ENCODE data around the gene NSG1. TPM values are rescaled to one million over a fixed set of nuclear protein-coding genes. Genes with fewer than 3 reads are reported as not detected.
"Not testable (repeated sequence)": the region's sequence is repeated elsewhere in the genome, so short reads cannot be mapped to it uniquely, and the experiment has no call there.

Gene NSG1
- total RNA-seq, 8 experiments from 2014 or later, result 1.5 to 200 (median 163) TPM

- H3K27ac ChIP-seq, result no peak overlapping the region
- H3K4me1 ChIP-seq (replicated peaks in 1 of 2), result peaks cover 11 to 21% of the 10 kb centered on the region in 2 donors
- in situ Hi-C loops (cut with MboI; ENCODE audit: low pct_unique_long_range_greater_than_20kb in 2 of 9, low sequenced_read_pairs in 9 of 9, unreplicated experiment in 9 of 9), result no loop called here
- ATAC-seq (replicated peaks in 6 of 8), result no peak
- H3K4me3 ChIP-seq, result no peak overlapping the region
- WGBS, 10 experiments, result 80 to 100% (median 93%) methylated on average over 1 to 8 of the region's 27 CpGs; no CpG with 5 or more reads in 3 of the 10 experiments
Measured at GRCh38 chr4:4415806-4416805, 29.2 kb downstream of the NSG1 start.

DNA sequence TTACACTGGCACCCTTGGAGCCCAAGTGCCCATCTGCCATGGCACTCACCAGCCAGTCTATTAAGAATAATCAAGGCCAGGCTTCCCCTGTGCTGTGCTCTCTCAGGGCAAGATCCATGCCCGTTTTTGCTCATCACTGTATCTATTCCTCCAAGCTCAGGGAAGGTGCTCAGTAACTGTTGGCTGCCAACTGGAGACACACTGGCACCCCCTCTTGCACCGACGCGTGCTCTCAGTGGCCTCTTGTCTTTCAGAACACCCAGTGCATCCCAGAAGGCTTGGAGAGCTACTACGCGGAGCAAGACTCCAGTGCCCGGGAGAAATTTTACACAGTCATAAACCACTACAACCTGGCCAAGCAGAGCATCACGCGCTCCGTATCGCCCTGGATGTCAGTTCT, 30.1 kb downstream of the NSG1 start:
- peaks cover 11 to 21% of the 10 kb centered on the region in 2 donors for H3K4me1 ChIP-seq (replicated peaks in 1 of 2)
- ATAC-seq (replicated peaks in 6 of 8), result no peak
- H3K4me3 ChIP-seq, result no peak overlapping the region
- H3K27ac ChIP-seq, result no peak overlapping the region
- in situ Hi-C loops (cut with MboI; ENCODE audit: low pct_unique_long_range_greater_than_20kb in 2 of 9, low sequenced_read_pairs in 9 of 9, unreplicated experiment in 9 of 9), result no loop called here
- 90 to 100% (median 99%) methylated on average over 1 to 11 of the region's 11 CpGs; no CpG with 5 or more reads in 4 of the 10 experiments for WGBS, 10 experiments

DNA sequence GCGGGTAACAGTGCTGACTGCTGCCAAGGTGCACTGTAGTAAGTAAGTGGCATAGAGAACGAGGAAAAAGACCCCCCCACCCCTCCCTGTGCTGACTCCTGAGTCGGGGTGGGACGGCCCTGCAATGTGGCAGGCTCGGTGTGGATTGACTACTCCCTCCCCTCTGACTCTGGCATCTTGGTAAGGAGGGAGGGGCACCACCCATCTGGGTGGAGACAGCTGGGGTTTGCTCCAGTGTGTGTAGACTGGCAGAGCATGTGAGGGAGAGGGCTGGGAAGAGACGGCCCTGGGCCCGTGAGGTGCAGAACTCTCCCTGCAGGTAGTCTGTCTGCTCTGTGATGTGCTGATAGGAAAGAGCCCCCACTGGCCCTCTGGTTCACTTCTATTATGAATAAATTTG, 31.0 kb downstream of the NSG1 start:
- H3K4me3 ChIP-seq, result no peak overlapping the region
- WGBS, 10 experiments, result 20 to 33% methylated on average over 1 to 2 of the region's 7 CpGs; no CpG with 5 or more reads in 8 of the 10 experiments
- H3K4me1 ChIP-seq (replicated peaks in 1 of 2), result peaks cover 11 to 21% of the 10 kb centered on the region in 2 donors
- no peak overlapping the region for H3K27ac ChIP-seq
- in situ Hi-C loops (cut with MboI; ENCODE audit: low pct_unique_long_range_greater_than_20kb in 2 of 9, low sequenced_read_pairs in 9 of 9, unreplicated experiment in 9 of 9), result no loop called here
- peak in 4 of 8 experiments; percentile 1 to 75 (median 59) for ATAC-seq (replicated peaks in 6 of 8)

DNA sequence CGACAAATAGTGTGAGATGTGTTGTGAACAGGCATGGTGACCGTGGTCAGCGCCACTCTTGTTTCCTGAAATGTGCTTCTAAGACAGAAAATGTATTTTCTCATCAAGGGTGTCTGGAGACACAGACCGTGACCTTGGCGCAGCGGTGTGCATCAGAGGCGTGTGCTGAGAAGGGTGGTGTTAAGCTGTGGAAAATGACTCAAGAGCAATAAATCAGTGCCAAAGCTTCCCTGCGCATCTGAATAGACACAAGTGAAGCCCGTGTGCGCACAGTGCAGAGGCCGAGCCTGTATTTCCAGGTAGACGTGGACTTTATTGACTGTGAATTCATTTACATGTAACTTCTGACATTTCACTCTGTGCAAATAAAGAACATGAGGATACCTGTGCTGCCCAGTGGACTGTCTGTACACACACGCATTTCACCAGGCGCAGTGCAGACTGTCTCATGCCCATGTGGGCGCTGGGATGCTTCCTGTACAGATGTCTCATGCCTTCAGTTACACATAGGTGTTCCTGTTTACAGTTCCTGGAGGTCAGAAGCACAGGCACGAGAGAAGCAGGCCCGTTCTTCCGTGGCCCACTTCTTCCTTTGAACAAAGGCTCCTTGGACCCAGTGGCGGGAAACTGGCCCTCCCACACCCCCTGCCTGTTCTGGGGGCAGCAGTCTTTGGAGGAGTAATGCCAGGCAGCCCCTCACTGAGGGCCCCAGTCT, 31.9 kb downstream of the NSG1 start:
- 43 to 100% (median 80%) methylated on average over 2 to 8 of the region's 19 CpGs; no CpG with 5 or more reads in 1 of the 10 experiments for WGBS, 10 experiments

GRCh38 chr4:4419896-4420295, 33.0 kb downstream of the NSG1 start:
- Histone ChIP-seq H3K27ac (no peak overlapping the region), H3K4me1 (replicated peaks in 1 of 2) (peaks cover 23 to 32% of the 10 kb centered on the region in 2 donors), H3K4me3 (no peak overlapping the region)
- in situ Hi-C loops (cut with MboI; ENCODE audit: low pct_unique_long_range_greater_than_20kb in 2 of 9, low sequenced_read_pairs in 9 of 9, unreplicated experiment in 9 of 9), result no loop called here
- no peak for ATAC-seq (replicated peaks in 6 of 8)
- 80 to 100% (median 93%) methylated on average over 1 to 10 of the region's 12 CpGs; no CpG with 5 or more reads in 4 of the 10 experiments for WGBS, 10 experiments

More for the DNA sequence above, 31.9 kb downstream of the NSG1 start:
- Histone ChIP-seq H3K27ac (peak overlapping the region; percentile 11 to 34), H3K4me1 (replicated peaks in 1 of 2) (peaks cover 15 to 27% of the 10 kb centered on the region in 2 donors), H3K4me3 (no peak overlapping the region)
- in situ Hi-C loops (cut with MboI; ENCODE audit: low pct_unique_long_range_greater_than_20kb in 2 of 9, low sequenced_read_pairs in 9 of 9, unreplicated experiment in 9 of 9), result no loop called here
- ATAC-seq (replicated peaks in 6 of 8), result peak in 5 of 8 experiments; percentile 96 to 99 (median 99)

- no peak overlapping the region for H3K27ac ChIP-seq
- 87 to 100% (median 100%) methylated on average over 2 to 5 of the region's 12 CpGs; no CpG with 5 or more reads in 6 of the 10 experiments for WGBS, 10 experiments
- no peak overlapping the region for H3K4me3 ChIP-seq
- ATAC-seq (replicated peaks in 6 of 8), result no peak
- peaks cover 23 to 32% of the 10 kb centered on the region in 2 donors for H3K4me1 ChIP-seq (replicated peaks in 1 of 2)
- in situ Hi-C loops (cut with MboI; ENCODE audit: low pct_unique_long_range_greater_than_20kb in 2 of 9, low sequenced_read_pairs in 9 of 9, unreplicated experiment in 9 of 9), result no loop called here
Measured at GRCh38 chr4:4420421-4420820, 33.5 kb downstream of the NSG1 start.

DNA sequence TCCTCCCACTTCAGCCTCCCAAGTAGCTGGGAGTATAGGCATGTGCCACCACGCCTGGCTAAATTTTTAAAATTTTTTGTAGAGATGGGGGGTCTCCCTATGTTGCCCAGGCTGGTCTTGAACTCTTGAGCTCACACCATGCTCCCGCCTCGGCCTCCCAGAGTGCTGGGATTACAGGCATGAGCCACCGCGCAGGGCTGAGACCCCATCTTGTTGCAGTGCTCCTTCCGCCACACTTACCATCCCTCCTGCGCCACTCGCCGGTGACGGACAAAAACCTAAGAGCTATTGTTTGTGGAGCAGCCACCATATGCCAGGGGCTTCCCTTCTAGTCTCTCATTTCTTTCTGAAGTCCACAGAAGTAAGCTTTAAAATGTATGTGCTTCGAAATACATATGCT, 34.5 kb downstream of the NSG1 start:
- Histone ChIP-seq H3K4me3 (no peak overlapping the region), H3K27ac (no peak overlapping the region), H3K4me1 (replicated peaks in 1 of 2) (peaks cover 23 to 32% of the 10 kb centered on the region in 2 donors)
- WGBS, 10 experiments, result 78 to 100% (median 100%) methylated on average over 1 to 6 of the region's 11 CpGs; no CpG with 5 or more reads in 1 of the 10 experiments
- in situ Hi-C loops (cut with MboI; ENCODE audit: low pct_unique_long_range_greater_than_20kb in 2 of 9, low sequenced_read_pairs in 9 of 9, unreplicated experiment in 9 of 9), result no loop called here
- ATAC-seq (replicated peaks in 6 of 8), result no peak

- in situ Hi-C loops (cut with MboI; ENCODE audit: low pct_unique_long_range_greater_than_20kb in 2 of 9, low sequenced_read_pairs in 9 of 9, unreplicated experiment in 9 of 9); H3K27ac ChIP-seq; H3K4me3 ChIP-seq; ATAC-seq (replicated peaks in 6 of 8): not testable (repeated sequence)
- H3K4me1 ChIP-seq (replicated peaks in 1 of 2), result peaks cover 23 to 32% of the 10 kb centered on the region in 2 donors
- 87 to 100% (median 97%) methylated on average over 1 to 5 of the region's 7 CpGs; no CpG with 5 or more reads in 3 of the 10 experiments for WGBS, 10 experiments
Measured at GRCh38 chr4:4422117-4422516, 35.2 kb downstream of the NSG1 start.

DNA sequence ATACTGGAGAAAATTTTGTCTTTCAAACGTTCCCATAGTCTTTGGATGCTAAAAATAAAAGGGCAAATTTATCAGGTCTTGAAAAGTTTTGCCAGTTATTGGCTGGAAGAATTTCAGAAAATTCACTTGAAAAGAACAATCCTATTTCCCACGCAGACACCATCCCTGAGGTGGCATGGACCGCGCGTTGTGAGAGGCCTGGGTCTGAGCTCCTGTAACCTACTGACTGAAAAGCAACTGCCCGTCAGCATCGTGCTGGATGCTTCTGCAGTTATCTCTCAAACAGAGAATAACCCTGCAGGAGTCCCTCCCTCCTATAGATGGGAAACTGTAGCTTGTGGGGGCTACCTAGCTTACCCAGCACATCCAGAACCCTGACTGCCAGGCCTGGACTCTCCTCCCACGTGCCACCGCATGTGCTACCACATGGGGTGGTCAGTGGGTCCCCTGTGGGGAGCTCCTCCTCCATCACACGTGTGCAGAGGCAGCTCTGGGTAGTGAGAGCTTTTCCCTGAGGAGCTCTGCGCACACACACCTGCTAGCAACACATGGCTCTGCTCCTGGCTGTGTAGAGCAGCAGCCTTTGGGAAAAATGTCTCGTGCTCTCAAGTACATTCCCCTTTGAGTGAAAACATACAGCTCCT, 36.1 kb downstream of the NSG1 start:
- Histone ChIP-seq H3K27ac (no peak overlapping the region), H3K4me1 (replicated peaks in 1 of 2) (peaks cover 23 to 31% of the 10 kb centered on the region in 2 donors), H3K4me3 (no peak overlapping the region)
- 50 to 100% (median 71%) methylated on average over 1 to 10 of the region's 12 CpGs; no CpG with 5 or more reads in 2 of the 10 experiments for WGBS, 10 experiments
- ATAC-seq (replicated peaks in 6 of 8), result no peak
- in situ Hi-C loops (cut with MboI; ENCODE audit: low pct_unique_long_range_greater_than_20kb in 2 of 9, low sequenced_read_pairs in 9 of 9, unreplicated experiment in 9 of 9), result no loop called here

DNA sequence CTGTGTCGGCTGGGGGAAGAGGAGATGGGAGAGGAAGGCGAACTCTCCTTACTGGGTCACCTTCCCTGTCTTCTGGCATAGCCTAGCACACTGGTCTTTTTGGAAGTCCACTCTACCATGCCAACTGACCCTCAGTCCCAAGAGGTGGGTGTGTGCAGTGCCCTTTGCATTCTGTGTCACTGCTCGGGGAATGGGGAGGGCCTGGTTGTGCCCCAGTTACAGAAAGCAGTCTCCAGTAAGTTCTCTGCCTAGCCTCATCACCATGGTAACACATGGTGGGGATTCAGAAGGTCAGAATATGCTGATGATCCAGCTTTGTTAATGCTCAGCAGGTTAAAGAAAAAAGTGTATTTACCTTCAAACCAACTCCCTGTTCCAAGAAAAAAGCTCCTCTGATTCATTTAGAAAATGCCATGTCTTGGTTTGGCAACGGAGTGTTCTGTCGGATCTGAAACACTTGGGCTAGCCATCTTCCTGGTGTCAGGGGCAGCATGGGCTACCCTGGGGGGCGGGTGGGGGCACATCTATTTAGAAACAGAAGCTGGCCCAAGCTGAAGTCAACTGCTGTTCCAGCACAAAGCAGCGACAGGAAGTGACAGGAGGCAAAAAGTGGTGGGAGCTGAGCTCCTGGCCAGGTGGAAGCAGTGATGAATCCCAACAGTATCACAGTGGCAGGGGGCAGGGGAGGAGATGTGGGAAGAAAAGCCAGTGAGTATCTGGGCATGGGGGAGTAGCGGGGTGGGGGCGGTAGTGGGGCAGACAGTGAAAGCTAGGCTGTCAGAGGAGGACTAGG, 37.0 kb downstream of the NSG1 start:
- WGBS, 10 experiments, result 40 to 100% (median 100%) methylated on average over 1 of the region's 9 CpGs; no CpG with 5 or more reads in 6 of the 10 experiments
- in situ Hi-C loops (cut with MboI; ENCODE audit: low pct_unique_long_range_greater_than_20kb in 2 of 9, low sequenced_read_pairs in 9 of 9, unreplicated experiment in 9 of 9), result no loop called here
- ATAC-seq (replicated peaks in 6 of 8), result peak in 5 of 8 experiments; percentile 34 to 78 (median 59)
- Histone ChIP-seq H3K27ac (no peak overlapping the region), H3K4me1 (replicated peaks in 1 of 2) (peaks cover 22% of the 10 kb centered on the region in 2 donors), H3K4me3 (no peak overlapping the region)

GRCh38 chr4:4424499-4425115, 37.7 kb downstream of the NSG1 start:
- no peak for ATAC-seq (replicated peaks in 6 of 8)
- Histone ChIP-seq H3K4me1 (replicated peaks in 1 of 2) (peaks cover 15% of the 10 kb centered on the region in 2 donors), H3K4me3 (no peak overlapping the region), H3K27ac (no peak overlapping the region)
- in situ Hi-C loops (cut with MboI; ENCODE audit: low pct_unique_long_range_greater_than_20kb in 2 of 9, low sequenced_read_pairs in 9 of 9, unreplicated experiment in 9 of 9), result no loop called here
- WGBS, 10 experiments, result 83 to 100% (median 95%) methylated on average over 1 to 7 of the region's 8 CpGs; no CpG with 5 or more reads in 5 of the 10 experiments

All from motor neuron (in vitro differentiated cells).